ENCODE measurements around the gene SUGCT.

DNA sequence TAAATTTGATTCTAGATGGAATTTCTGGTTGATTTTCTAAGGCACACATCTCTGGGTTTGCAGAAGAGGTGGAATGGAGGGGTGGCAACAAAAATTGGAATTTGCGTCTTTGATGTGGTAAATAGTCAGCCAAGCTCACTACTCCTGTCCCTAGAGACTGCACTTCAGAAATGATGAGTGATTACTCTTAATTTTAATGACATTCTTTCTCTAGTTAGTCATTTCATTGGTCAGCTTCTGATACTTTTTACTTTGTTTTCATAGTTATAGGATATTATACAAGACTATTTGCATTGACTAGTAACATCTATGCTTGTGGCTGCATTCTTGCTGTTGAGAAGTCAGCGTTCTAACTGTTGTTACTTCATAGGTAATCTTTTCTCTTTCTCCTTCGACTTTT is 658.3 kb downstream of the SUGCT start:
- TF ChIP-seq, protein P1, sequence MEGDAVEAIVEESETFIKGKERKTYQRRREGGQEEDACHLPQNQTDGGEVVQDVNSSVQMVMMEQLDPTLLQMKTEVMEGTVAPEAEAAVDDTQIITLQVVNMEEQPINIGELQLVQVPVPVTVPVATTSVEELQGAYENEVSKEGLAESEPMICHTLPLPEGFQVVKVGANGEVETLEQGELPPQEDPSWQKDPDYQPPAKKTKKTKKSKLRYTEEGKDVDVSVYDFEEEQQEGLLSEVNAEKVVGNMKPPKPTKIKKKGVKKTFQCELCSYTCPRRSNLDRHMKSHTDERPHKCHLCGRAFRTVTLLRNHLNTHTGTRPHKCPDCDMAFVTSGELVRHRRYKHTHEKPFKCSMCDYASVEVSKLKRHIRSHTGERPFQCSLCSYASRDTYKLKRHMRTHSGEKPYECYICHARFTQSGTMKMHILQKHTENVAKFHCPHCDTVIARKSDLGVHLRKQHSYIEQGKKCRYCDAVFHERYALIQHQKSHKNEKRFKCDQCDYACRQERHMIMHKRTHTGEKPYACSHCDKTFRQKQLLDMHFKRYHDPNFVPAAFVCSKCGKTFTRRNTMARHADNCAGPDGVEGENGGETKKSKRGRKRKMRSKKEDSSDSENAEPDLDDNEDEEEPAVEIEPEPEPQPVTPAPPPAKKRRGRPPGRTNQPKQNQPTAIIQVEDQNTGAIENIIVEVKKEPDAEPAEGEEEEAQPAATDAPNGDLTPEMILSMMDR (conservative IDR thresholded peaks at IDR 0.05; ENCODE audit: low read depth, low read length): no peak
- TF ChIP-seq EZH2 (IDR thresholded peaks at IDR 0.05; ENCODE audit: borderline replicate concordance, low read depth, low read length, poor library complexity, severe bottlenecking): no peak

Data from A673 (cell line).